Activated naive CD8-positive, alpha-beta T cell treated with anti-CD3 and anti-CD28 coated beads, Interleukin-2, amount 50 U/mL, for 24 hours (primary cell): ENCODE data around the gene RERE.

Experiments
- ATAC-seq: fragments of 150-1000 bp; cut with Tn5 transposase; one replicate; pipeline ENCODE4 v1.10.0; 2021
- DNase-seq: peaks from one replicate; pipeline ENCODE4 v3.0.0; 2021
- H3K27ac Mint-ChIP-seq: one replicate; pipeline ENCODE4 v1.8.0; 2021; ENCODE audit warnings: mild to moderate bottlenecking, mixed read lengths
- H3K27me3 Mint-ChIP-seq: one replicate; pipeline ENCODE4 v1.8.0; 2021; ENCODE audit warnings: mixed read lengths
- H3K36me3 Mint-ChIP-seq: one replicate; pipeline ENCODE4 v1.8.0; 2021; ENCODE audit warnings: low read depth, mixed read lengths
- H3K4me1 Mint-ChIP-seq: one replicate; pipeline ENCODE4 v1.8.0; 2021; ENCODE audit warnings: mixed read lengths
- H3K4me3 Mint-ChIP-seq: one replicate; pipeline ENCODE4 v1.8.0; 2021; ENCODE audit warnings: mild to moderate bottlenecking, moderate library complexity, mixed read lengths
- H3K9me3 Mint-ChIP-seq: one replicate; pipeline ENCODE4 v1.8.0; 2021; ENCODE audit warnings: mixed read lengths

RERE gene

DNA sequence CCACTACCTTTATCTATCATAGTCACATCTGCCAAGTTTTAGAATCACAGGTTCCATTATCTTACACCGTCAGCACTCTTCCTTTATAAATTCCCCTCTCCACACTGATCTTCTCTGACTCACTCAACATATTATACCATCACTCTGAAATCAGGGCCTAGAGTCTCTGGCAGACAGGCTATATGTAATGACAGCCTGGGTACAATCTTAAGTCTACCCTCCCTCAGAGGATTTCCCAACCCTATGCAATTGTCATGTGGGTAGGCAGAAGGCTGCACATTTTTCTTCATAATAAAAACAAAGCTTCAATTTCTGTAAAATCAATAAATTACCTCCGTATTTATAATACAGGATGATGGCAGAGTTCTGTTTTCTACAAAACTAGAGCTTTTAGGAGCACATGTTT is 138.0 kb downstream of the RERE start:
- DNase-seq, result no peak
- ATAC-seq, result peak; percentile 98
- H3K4me1 Mint-ChIP-seq, result peaks cover 29% of the 10 kb centered on the region

DNA sequence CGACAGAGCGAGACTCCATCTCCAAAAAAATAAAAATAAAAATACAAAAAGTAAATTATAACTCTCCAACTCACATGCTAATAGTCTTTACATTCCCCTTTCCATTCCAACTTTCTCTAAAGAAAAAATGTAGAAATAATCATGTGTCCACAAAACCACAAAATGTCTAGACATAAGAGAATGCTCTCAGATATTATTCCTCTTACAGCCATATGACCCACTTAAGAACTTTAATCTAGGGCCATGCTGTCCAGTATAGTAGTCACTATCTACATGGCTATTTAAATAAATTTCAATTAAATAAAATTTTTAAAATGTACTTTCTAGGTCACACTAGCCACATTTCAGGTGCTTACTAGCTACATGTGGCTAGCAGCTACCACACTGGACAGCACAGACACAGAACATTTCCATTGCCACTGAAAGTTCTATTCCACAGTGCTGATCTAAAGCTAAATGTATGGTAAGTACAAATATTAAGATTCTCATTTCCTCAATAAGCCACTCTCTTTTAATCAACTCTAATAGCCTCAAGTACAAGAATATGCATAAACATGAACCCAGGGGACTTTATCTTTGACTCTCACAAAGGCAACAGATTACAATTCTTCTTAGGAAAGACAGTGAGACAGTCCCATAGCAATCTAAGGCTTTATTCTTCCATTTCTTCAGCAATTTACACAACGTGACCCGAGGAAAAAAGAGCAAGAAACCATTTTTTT is 138.6 kb downstream of the RERE start:
- Mint-ChIP-seq H3K27ac (no peak overlapping the region), H3K9me3 (no peaks in the 10 kb centered on the region), H3K27me3 (no peaks in the 10 kb centered on the region), H3K4me3 (no peak overlapping the region), H3K36me3 (peaks cover 6% of the 10 kb centered on the region), H3K4me1 (peaks cover 31% of the 10 kb centered on the region)
- ATAC-seq, result no peak
- no peak for DNase-seq

More for the DNA sequence above, 138.0 kb downstream of the RERE start:
- H3K27me3 Mint-ChIP-seq, result no peaks in the 10 kb centered on the region
- H3K36me3 Mint-ChIP-seq, result peaks cover 6% of the 10 kb centered on the region
- no peak overlapping the region for H3K4me3 Mint-ChIP-seq
- H3K9me3 Mint-ChIP-seq, result no peaks in the 10 kb centered on the region
- H3K27ac Mint-ChIP-seq, result no peak overlapping the region

DNA sequence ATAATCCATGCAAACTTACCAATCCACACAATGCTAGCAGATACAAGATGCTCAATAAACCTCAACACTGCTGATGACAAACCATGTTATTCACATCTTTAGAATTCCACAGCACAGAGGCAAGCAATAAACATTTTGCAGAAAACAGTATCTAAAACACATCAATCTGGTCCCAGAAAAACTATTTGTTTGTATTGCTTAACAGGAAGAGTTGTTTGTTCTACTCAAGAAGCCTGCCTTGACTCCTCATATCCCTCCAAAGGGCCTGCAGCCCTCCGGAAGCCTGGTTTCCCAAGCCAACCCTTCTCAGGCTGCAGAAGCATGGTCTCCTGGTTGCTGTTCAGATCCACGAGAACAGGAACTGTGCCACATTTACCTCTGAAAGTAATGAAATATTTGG is 139.7 kb downstream of the RERE start:
- peaks cover 6% of the 10 kb centered on the region for H3K36me3 Mint-ChIP-seq
- H3K27me3 Mint-ChIP-seq, result no peaks in the 10 kb centered on the region
- no peak overlapping the region for H3K27ac Mint-ChIP-seq
- peaks cover 31% of the 10 kb centered on the region for H3K4me1 Mint-ChIP-seq
- no peak for ATAC-seq
- no peak overlapping the region for H3K4me3 Mint-ChIP-seq
- no peak for DNase-seq
- H3K9me3 Mint-ChIP-seq, result no peaks in the 10 kb centered on the region

DNA sequence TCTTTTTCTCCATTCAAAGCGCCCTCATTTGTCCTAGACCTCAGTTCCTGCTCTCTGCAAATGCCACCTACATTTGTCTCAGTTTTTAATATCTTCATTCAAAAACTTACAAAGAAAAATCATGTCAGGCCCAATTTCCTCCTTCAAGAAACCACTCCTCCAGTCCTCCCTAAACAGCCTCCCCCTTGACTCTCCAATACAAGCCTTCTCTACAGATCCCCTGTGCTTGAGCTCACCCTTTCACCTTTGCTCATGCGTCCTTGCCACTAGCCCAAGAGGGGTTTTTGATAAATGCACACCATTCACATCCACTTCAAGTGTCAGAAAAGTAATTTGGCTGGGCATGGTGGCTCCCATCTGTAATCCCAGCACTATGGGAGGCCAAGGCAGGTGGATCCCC is 140.6 kb downstream of the RERE start:
- peak overlapping the region; percentile 61 for H3K27ac Mint-ChIP-seq
- DNase-seq (no peak), ATAC-seq (no peak)
- peaks cover 40% of the 10 kb centered on the region for H3K4me1 Mint-ChIP-seq
- H3K36me3 Mint-ChIP-seq, result peaks cover 6% of the 10 kb centered on the region
- H3K9me3 Mint-ChIP-seq, result no peaks in the 10 kb centered on the region
- no peak overlapping the region for H3K4me3 Mint-ChIP-seq
- no peaks in the 10 kb centered on the region for H3K27me3 Mint-ChIP-seq

DNA sequence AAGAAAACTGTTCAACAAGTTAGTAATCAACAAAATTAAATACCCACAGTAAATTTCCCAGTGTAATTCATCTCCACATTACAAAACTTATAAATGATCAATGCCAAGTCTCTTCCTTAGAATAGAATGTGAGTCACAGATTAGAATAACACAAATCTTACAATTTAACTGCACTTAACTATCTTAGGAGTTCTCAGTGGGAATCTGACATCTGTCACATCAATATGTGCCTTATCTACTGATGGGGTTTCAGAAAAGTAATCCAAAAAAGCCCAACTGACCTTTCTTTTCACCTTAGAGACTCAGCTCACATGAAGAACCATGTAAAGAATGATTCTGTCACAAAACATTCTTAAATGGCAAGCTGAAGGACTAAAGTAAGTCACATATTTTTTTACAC is 141.4 kb downstream of the RERE start:
- peaks cover 6% of the 10 kb centered on the region for H3K36me3 Mint-ChIP-seq
- no peak for DNase-seq
- no peak overlapping the region for H3K4me3 Mint-ChIP-seq
- no peak for ATAC-seq
- peak overlapping the region; percentile 4 for H3K27ac Mint-ChIP-seq
- H3K9me3 Mint-ChIP-seq, result no peaks in the 10 kb centered on the region
- H3K27me3 Mint-ChIP-seq, result no peaks in the 10 kb centered on the region
- peaks cover 47% of the 10 kb centered on the region for H3K4me1 Mint-ChIP-seq

DNA sequence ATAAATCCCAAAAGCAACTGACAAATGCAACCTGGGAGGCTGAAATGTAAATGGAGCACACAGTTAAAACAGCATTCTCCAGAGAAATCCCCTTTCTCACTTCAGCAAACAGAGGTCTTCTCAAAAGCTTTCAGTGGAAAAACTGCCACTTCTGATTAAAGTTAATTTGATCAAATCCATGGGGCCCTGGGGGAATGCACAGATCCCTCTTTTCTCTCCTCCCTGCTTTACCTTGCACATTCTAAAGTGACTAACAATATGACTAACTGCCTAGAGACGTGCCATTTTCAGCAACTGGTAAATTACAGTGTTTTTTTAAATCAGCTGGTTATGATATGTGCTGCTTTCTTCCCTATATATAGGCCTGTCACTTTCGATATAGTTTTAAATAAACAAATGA is 142.5 kb downstream of the RERE start:
- no peak overlapping the region for H3K27ac Mint-ChIP-seq
- no peak for ATAC-seq
- no peak for DNase-seq
- no peaks in the 10 kb centered on the region for H3K27me3 Mint-ChIP-seq
- peaks cover 6% of the 10 kb centered on the region for H3K36me3 Mint-ChIP-seq
- H3K4me1 Mint-ChIP-seq, result peaks cover 59% of the 10 kb centered on the region
- H3K4me3 Mint-ChIP-seq, result no peak overlapping the region
- no peaks in the 10 kb centered on the region for H3K9me3 Mint-ChIP-seq

DNA sequence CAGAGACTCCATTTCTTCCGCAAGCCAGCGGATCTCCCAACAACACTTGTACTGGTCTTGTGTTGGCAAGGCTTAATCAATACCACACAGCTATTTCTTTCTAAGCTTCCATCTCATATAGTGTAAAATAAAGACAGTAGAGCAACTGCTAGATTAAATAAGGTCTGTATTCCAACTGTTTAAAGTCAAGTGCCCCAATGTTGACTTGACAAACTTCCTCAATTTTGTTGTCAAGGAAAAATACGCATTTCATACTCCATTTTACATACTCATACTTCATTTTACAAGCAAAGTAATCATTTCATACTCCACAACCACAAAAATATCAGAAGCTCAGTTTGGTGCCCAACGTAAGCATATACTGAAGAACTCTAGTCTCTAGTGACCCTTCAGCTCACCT is 143.0 kb downstream of the RERE start:
- Mint-ChIP-seq H3K4me3 (no peak overlapping the region), H3K9me3 (no peaks in the 10 kb centered on the region), H3K27me3 (no peaks in the 10 kb centered on the region), H3K4me1 (peaks cover 63% of the 10 kb centered on the region), H3K36me3 (peaks cover 6% of the 10 kb centered on the region), H3K27ac (no peak overlapping the region)
- DNase-seq, result no peak
- no peak for ATAC-seq

DNA sequence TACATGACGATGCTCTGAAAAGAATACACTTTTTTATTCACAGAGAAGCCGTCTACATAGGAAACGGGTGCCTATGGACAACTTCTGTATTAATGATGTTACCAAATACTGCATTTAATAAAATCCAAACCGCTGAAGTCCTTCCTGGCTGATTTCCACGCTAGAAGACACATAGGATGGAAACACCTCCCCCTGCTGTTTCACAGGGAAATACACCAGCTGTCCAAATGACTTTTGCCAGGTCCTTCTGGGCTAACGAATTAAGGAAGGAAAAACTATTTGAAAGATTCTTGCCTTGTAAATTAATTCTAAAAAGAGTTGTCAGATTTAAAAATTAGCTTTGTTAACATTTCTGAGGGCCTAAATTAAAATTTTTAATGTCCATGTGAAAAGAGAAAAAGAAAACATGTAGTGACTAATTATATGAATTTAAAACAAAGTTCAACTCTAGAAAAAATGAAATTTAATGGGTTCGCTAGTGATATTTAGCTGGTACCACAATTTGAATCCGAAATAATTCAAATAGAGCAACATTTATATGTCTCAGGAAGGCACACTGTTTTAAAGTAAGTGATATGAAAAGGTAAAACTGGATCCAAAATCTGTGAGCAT is 146.0 kb downstream of the RERE start:
- H3K27ac Mint-ChIP-seq, result no peak overlapping the region
- H3K4me1 Mint-ChIP-seq, result peaks cover 72% of the 10 kb centered on the region
- no peak for DNase-seq
- no peak overlapping the region for H3K4me3 Mint-ChIP-seq
- H3K27me3 Mint-ChIP-seq, result no peaks in the 10 kb centered on the region
- H3K9me3 Mint-ChIP-seq, result no peaks in the 10 kb centered on the region
- H3K36me3 Mint-ChIP-seq, result no peaks in the 10 kb centered on the region
- no peak for ATAC-seq

DNA sequence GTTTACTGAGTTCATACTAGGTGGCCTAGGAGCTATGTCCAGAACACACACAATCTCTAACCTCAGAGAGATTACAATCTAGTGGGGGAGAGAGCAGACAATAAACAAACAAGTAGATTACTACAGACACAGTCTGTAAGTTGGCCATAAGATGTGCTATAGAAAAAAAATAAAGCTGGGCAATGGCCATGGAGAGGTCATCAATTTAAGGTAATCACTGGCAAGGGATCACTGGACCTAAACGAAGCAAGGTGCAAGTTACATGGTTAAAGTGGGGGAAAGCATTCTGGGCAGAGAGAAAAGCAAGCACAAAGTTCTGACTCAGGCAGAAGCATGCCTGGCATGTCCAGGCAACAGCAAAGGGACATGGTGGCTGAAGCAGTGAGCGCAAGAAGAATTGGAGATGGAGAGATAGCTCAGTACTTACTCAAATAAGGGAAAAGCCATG is 147.0 kb downstream of the RERE start:
- Mint-ChIP-seq H3K4me3 (no peak overlapping the region), H3K27ac (peak overlapping the region; percentile 9), H3K9me3 (no peaks in the 10 kb centered on the region), H3K36me3 (no peaks in the 10 kb centered on the region), H3K27me3 (no peaks in the 10 kb centered on the region), H3K4me1 (peaks cover 72% of the 10 kb centered on the region)
- ATAC-seq (no peak), DNase-seq (no peak)

DNA sequence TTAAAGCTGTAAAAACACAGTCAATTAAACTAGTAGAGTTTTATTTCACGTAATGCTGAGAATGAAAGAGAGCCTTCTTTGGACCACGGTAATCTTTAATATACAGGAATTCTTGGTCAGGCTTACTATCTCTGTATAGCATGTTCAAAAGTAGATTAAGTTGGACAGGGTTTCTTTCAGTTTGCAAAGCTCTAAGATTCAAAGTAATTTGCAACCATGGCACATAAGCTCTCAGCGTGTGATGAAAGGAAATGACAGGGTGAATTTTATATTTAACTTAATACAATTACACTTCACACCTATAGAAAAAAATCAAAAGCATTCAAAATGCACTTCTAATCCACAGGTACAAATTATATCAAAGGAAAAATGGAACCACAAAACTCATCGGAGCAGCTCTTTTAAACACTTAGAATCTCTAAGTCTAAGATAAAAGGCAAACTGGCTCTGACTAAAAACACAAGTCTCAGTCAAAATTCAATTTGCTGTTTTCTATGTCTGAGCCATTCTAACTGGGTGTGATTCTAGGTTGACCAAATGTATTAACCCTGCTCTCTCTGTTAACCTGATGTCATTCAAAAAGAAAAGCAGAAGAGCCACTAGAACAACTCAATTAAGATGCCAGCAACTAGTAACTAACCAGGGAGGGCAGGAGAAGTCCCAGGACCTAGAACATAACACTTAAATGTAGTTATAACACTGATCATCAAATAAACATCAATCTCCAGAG is 147.7 kb downstream of the RERE start:
- H3K4me3 Mint-ChIP-seq, result no peak overlapping the region
- H3K27ac Mint-ChIP-seq, result peak overlapping the region; percentile 41

DNA sequence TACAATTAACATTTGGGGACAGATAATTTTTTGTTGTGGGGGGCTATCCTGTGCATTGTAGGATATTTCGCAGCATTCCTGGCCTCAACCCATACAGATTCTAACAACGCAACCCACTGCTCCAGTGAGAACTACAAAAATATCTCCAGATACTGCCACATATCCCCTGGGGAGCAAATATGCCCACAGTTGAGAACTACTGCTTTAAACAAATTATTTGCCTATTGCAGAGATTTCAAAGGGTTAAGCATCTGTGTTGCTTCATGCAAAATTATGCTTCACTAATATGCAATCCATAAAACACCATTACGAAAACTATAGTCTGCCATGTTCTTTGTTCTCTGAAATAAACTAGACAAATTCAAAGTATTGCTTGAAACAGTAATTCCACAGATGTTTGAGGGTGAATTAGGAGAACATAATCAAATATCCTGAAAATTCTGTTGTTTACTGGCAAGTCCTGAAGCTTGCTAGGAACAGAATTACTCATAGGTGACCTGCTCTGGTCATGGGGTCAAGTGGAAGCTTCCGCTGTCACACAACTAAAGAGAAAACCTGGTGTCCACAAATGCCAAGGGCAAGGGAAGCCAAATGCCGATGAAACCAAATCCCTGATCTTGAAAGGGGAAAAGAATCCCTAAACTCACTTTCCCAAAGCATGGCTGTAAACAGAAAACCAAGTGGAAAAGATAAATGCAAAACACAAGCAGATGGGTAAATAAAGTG is 149.4 kb downstream of the RERE start:
- DNase-seq (no peak), ATAC-seq (no peak)
- Mint-ChIP-seq H3K36me3 (no peaks in the 10 kb centered on the region), H3K27ac (no peak overlapping the region), H3K4me3 (no peak overlapping the region), H3K27me3 (no peaks in the 10 kb centered on the region), H3K9me3 (no peaks in the 10 kb centered on the region), H3K4me1 (peaks cover 60% of the 10 kb centered on the region)

More for the DNA sequence above, 147.7 kb downstream of the RERE start:
- no peaks in the 10 kb centered on the region for H3K36me3 Mint-ChIP-seq
- DNase-seq (no peak), ATAC-seq (peak; percentile 33)
- H3K4me1 Mint-ChIP-seq, result peaks cover 67% of the 10 kb centered on the region
- no peaks in the 10 kb centered on the region for H3K27me3 Mint-ChIP-seq
- no peaks in the 10 kb centered on the region for H3K9me3 Mint-ChIP-seq

DNA sequence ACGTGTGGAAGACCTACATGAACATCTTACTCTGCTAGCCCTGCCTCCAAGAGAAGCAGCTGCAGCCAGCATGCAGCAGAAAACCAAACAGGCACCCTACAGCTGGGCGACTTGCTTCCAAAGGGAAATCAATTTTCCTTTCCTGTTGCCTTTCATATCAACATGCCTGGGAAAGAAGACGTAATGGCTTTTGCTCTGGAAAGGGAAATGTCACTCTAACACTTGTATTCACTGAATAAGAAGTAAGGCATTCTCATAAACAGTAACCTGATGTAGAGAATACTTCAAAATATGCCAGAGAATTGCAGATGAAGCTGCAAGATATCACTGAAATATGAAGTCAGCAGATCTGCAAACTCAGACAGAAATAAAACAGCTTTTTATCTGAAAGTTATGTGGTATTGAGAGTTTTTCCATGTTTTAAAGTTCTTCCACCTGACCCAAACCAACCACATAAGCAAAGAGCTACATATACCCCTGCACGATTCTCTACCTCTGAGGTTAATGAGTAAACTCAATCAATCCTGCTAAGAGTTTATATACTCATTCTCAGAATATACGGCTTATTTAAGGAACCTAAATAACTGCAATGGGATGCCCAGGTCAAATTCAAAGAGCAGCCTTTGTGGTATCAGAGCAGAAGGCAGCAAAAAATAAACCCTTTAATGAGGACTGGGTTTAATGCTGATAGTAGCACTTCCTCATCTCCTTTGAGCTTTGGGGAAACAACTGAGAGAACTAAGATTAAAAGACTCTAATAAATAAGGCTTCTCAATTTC is 150.9 kb downstream of the RERE start:
- H3K4me3 Mint-ChIP-seq, result no peak overlapping the region
- no peaks in the 10 kb centered on the region for H3K27me3 Mint-ChIP-seq
- no peaks in the 10 kb centered on the region for H3K36me3 Mint-ChIP-seq
- no peak overlapping the region for H3K27ac Mint-ChIP-seq
- ATAC-seq (peak; percentile 48), DNase-seq (no peak)
- no peaks in the 10 kb centered on the region for H3K9me3 Mint-ChIP-seq
- peaks cover 49% of the 10 kb centered on the region for H3K4me1 Mint-ChIP-seq

DNA sequence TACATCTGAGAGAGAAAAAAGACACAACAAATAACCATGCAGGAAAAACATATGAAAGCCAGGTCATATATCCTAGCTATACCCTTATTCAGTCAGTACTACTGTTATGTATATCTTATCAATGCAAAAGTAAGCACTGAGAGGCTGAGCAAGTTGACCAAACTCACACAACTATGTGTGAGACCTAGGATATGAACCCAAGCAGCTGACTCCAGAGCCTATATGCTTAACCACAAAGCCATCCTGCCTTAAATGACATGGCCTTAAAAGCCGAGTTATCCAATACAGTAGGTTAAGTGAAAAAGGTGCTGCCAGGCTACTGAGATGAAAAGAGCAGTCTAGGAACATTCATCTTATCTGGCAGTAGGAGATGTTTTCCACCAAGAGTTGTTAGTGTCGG is 151.6 kb downstream of the RERE start:
- ATAC-seq, result no peak
- H3K27ac Mint-ChIP-seq, result no peak overlapping the region
- no peaks in the 10 kb centered on the region for H3K9me3 Mint-ChIP-seq
- no peaks in the 10 kb centered on the region for H3K27me3 Mint-ChIP-seq
- peaks cover 41% of the 10 kb centered on the region for H3K4me1 Mint-ChIP-seq
- H3K36me3 Mint-ChIP-seq, result no peaks in the 10 kb centered on the region
- no peak for DNase-seq
- no peak overlapping the region for H3K4me3 Mint-ChIP-seq

DNA sequence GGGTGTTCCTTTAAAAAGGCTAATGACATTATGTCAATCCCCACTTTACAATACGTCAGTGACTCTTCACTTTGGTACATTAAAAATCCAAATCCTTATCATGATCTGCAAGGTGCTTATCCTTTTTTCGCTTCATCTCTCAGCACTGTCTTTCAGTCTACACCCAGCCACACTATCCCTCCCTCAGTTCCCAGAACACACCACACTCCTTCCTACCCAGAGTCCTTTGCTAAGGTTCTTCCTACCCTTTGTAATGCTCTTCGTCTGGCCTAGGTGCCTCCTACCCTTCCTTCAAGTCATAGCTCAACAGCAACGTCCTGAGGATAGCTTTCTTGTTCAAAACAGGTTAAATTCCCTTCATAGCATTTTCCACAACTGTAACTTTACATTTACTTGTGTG is 152.6 kb downstream of the RERE start:
- Mint-ChIP-seq H3K27ac (no peak overlapping the region), H3K4me1 (peaks cover 32% of the 10 kb centered on the region), H3K36me3 (no peaks in the 10 kb centered on the region), H3K27me3 (no peaks in the 10 kb centered on the region), H3K4me3 (no peak overlapping the region), H3K9me3 (no peaks in the 10 kb centered on the region)
- DNase-seq (no peak), ATAC-seq (no peak)
